ENCODE measurements around the gene NDUFS6. TPM values are rescaled to one million over a fixed set of nuclear protein-coding genes. Genes with fewer than 3 reads are reported as not detected.

NDUFS6 gene
- total and polyA plus RNA-seq, 2 of the 4 experiments (the other 2 are of a cell fraction), result 10.4 to 69.0 TPM

GRCh38 chr5:1847611-1848010, 46.4 kb downstream of the NDUFS6 start:
- 29% methylated on average over 4 of the region's 9 CpGs; no CpG with 5 or more reads in 1 of the 2 experiments for WGBS, 2 experiments (ENCODE audit: extremely low coverage in 2 of 2, insufficient read length in 1 of 2)
- TF ChIP-seq CHD1 (IDR thresholded peaks at IDR 0.05; ENCODE audit: low read depth, low read length) (no peak), SMC3 (IDR thresholded peaks at IDR 0.05; ENCODE audit: low read depth, low read length) (no peak), NFE2L2 (IDR thresholded peaks at IDR 0.05; ENCODE audit: low read depth, low read length) (no peak), CEBPB (IDR thresholded peaks at IDR 0.05; ENCODE audit: low read depth, low read length) (no peak), BHLHE40 (IDR thresholded peaks at IDR 0.05; ENCODE audit: low read depth, low read length) (no peak), CTCF (conservative IDR thresholded peaks at IDR 0.05; ENCODE audit: low read depth, low read length) (no peak), MXI1 (IDR thresholded peaks at IDR 0.05; ENCODE audit: borderline replicate concordance, low read depth, low read length) (no peak), USF2 (IDR thresholded peaks at IDR 0.05; ENCODE audit: low read depth, low read length) (no peak), POLR2A (IDR thresholded peaks at IDR 0.05; ENCODE audit: low read depth, low read length) (no peak), ELK1 (IDR thresholded peaks at IDR 0.05; ENCODE audit: borderline replicate concordance, low read depth, low read length) (no peak), MAZ (IDR thresholded peaks at IDR 0.05; ENCODE audit: borderline replicate concordance, low read depth, low read length) (no peak), RCOR1 (IDR thresholded peaks at IDR 0.05; ENCODE audit: insufficient replicate concordance, low read length) (no peak), FOS (IDR thresholded peaks at IDR 0.05; ENCODE audit: low read depth, low read length) (no peak), RFX5 (IDR thresholded peaks at IDR 0.05; ENCODE audit: low read depth, low read length) (no peak), RAD21 (IDR thresholded peaks at IDR 0.05; ENCODE audit: low read length) (no peak), MAFK (IDR thresholded peaks at IDR 0.05; ENCODE audit: low read depth, low read length) (no peak)
- Histone ChIP-seq H4K8ac (ENCODE audit: low read depth in 2 of 2, low read length in 2 of 2) (no peak overlapping the region), H3K4ac (ENCODE audit: low read depth, low read length) (no peak overlapping the region), H2BK5ac (ENCODE audit: low read depth, low read length, poor library complexity, severe bottlenecking) (no peak overlapping the region), H3K9me1 (ENCODE audit: insufficient read depth, low read length) (no peaks in the 10 kb centered on the region), H2BK120ac (ENCODE audit: low read depth, low read length) (no peak overlapping the region), H2BK20ac (ENCODE audit: low read depth, low read length) (no peak overlapping the region), H3K14ac (replicated peaks; ENCODE audit: low read depth, low read length) (no peak overlapping the region), H3K23ac (ENCODE audit: low read depth, low read length) (no peak overlapping the region), H2AFZ (replicated peaks; ENCODE audit: low read length, poor library complexity) (no peak overlapping the region), H3K18ac (ENCODE audit: low read depth, low read length) (no peak overlapping the region), H4K20me1 (ENCODE audit: insufficient read depth, low read length) (no peaks in the 10 kb centered on the region), H3K56ac (ENCODE audit: extremely low read depth, insufficient read depth, low read length) (no peak overlapping the region), H2AK9ac (replicated peaks; ENCODE audit: low read depth, low read length, poor library complexity) (no peak overlapping the region), H3K36me3 (ENCODE audit: control insufficient read depth, insufficient read depth, low read length) (no peaks in the 10 kb centered on the region), H3K4me3 (ENCODE audit: insufficient read depth, low read depth, low read length) (no peak overlapping the region), H3K9me3 (ENCODE audit: control insufficient read depth, insufficient read depth, low read length) (no peaks in the 10 kb centered on the region; the same call in 1 of the 2 replicates), H2AK5ac (ENCODE audit: low read depth, low read length) (no peak overlapping the region), H4K91ac (ENCODE audit: insufficient read depth, low read depth, low read length) (no peak overlapping the region), H3K9ac (ENCODE audit: low read depth, low read length) (no peak overlapping the region), H3K27ac (ENCODE audit: insufficient read depth, low read length) (no peak overlapping the region), H3K79me1 (ENCODE audit: low read depth in 1 of 2, low read length in 2 of 2) (no peaks in the 10 kb centered on the region), H2BK15ac (ENCODE audit: low read depth, low read length) (no peak overlapping the region), H4K5ac (ENCODE audit: low read depth, low read length) (no peak overlapping the region), H3K27me3 (ENCODE audit: control insufficient read depth, insufficient read depth, low read length) (peaks cover 42% of the 10 kb centered on the region), H3K4me1 (ENCODE audit: control insufficient read depth, insufficient read depth, low read length) (no peaks in the 10 kb centered on the region), H3K4me2 (ENCODE audit: low read depth, low read length) (no peak overlapping the region)
- ATAC-seq (ENCODE audit: low read depth), result no peak
- in situ Hi-C loops (cut with MboI; ENCODE audit: low sequenced_read_pairs), result no loop called here
- no TSS peak for BruUV-seq (replicated peaks)
- dilution Hi-C loops (cut with HindIII; ENCODE audit: low sequenced_read_pairs, unreplicated experiment), result no loop called here
- DNase-seq, result no peak
- POLR2A ChIA-PET (ENCODE audit: unreplicated experiment), result no interaction called here
- intact Hi-C loops (cut with micrococcal nuclease), result no loop called here
- CTCF ChIA-PET, result no interaction called here

Data from IMR-90 (cell line).